ENCODE results near the gene CCR5.

Gene CCR5

DNA sequence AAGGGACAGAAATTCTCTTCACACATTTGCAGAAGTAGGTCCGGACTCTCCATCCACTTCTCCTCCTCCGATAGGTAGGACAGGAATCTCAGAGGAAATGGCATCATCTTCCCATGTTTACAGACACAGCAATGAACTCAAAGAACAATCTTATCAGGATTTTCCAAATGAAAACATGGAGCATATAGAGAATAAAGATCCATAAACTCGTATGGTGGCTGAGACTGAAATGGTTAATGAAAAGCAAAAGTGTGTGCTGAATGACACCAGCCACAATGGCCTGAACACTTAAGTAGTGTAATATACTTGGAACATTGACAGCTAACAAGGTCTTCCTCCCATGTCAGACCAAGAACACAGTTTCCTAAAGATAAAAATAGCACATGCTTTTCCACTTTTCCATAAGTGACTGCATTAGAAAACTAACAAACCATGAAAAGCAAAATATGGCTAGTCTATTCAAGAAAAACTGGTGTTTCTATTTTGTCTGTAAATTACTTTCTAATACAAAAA lies 42.1 kb downstream of the CCR5 start:
- H4K91ac ChIP-seq (ENCODE audit: low read length) = no peak overlapping the region
- no peak overlapping the region for H2BK5ac ChIP-seq (ENCODE audit: low read depth, low read length, poor library complexity, severe bottlenecking)
- no peak overlapping the region for H3K14ac ChIP-seq (ENCODE audit: low read length in 2 of 2)
- H2BK15ac ChIP-seq (ENCODE audit: low read depth, poor library complexity, severe bottlenecking) = no peak overlapping the region
- H3K4me3 ChIP-seq (ENCODE audit: insufficient read depth in 1 of 2, low read depth in 1 of 2, low read length in 2 of 2) = no peak overlapping the region
- peaks cover 2% of the 10 kb centered on the region for H3K4me1 ChIP-seq (ENCODE audit: control insufficient read depth, insufficient read depth, low read depth, low read length)
- no peaks in the 10 kb centered on the region for H3K79me1 ChIP-seq (replicated peaks; ENCODE audit: low read length, poor library complexity, severe bottlenecking)
- H3K23ac ChIP-seq (ENCODE audit: low read length in 2 of 2) = no peak overlapping the region
- no peaks in the 10 kb centered on the region for H3K27me3 ChIP-seq (ENCODE audit: control insufficient read depth in 1 of 2, insufficient read depth in 1 of 2, low read length in 2 of 2)
- H3K9ac ChIP-seq (ENCODE audit: low read length) = no peak overlapping the region
- no peaks in the 10 kb centered on the region for H3K36me3 ChIP-seq (ENCODE audit: control insufficient read depth in 1 of 2, insufficient read depth in 2 of 2, low read depth in 1 of 2, low read length in 2 of 2)
- H2BK12ac ChIP-seq (ENCODE audit: low read length in 2 of 2) = no peak overlapping the region
- WGBS = 45% methylated on average over 3 of the region's 3 CpGs
- H3K4me2 ChIP-seq (ENCODE audit: low read length, poor library complexity, severe bottlenecking) = no peak overlapping the region
- no peak overlapping the region for H2AK5ac ChIP-seq (ENCODE audit: low read length, severe bottlenecking)
- H3K18ac ChIP-seq (ENCODE audit: low read depth in 1 of 2, low read length in 2 of 2) = no peak overlapping the region
- no peak overlapping the region for H3K27ac ChIP-seq (ENCODE audit: low read length, poor library complexity, severe bottlenecking)
- H4K8ac ChIP-seq (ENCODE audit: low read length) = no peak overlapping the region
- H3K4ac ChIP-seq (ENCODE audit: low read depth in 1 of 2, low read length in 2 of 2) = no peak overlapping the region
- H2AFZ ChIP-seq (ENCODE audit: low read depth, low read length) = no peak overlapping the region
- DNase-seq = no peak
- no peak overlapping the region for H2BK120ac ChIP-seq (ENCODE audit: low read depth, low read length)
- no peaks in the 10 kb centered on the region for H3K9me3 ChIP-seq (ENCODE audit: control insufficient read depth, low read length)

DNA sequence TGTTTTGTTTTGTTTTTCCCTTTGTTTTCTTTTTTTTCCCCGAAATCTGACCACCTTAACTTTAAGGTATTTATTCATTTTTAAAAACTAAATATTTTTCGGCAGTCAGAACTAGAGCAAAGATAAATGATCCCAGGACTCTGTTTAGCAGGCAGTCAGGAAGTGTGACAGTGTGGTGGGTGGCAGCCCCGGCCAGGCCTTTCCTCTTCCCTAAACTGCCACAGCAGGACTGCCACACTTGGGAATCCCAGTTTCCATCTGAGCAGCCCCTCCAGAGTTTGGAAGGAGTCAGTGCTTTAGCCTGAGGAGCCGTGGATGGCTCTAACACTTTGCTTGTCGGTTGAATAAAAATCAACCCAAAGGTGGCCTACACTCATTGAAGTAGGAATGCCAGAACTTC lies 43.2 kb downstream of the CCR5 start:
- Histone ChIP-seq H2BK12ac (ENCODE audit: low read length in 2 of 2) (no peak overlapping the region), H4K8ac (ENCODE audit: low read length) (no peak overlapping the region), H3K4me1 (ENCODE audit: control insufficient read depth, insufficient read depth, low read depth, low read length) (no peaks in the 10 kb centered on the region), H3K27ac (ENCODE audit: low read length, poor library complexity, severe bottlenecking) (no peak overlapping the region), H3K9ac (ENCODE audit: low read length) (no peak overlapping the region), H3K27me3 (ENCODE audit: control insufficient read depth in 1 of 2, insufficient read depth in 1 of 2, low read length in 2 of 2) (no peaks in the 10 kb centered on the region), H2BK15ac (ENCODE audit: low read depth, poor library complexity, severe bottlenecking) (no peak overlapping the region), H3K18ac (ENCODE audit: low read depth in 1 of 2, low read length in 2 of 2) (no peak overlapping the region), H2BK5ac (ENCODE audit: low read depth, low read length, poor library complexity, severe bottlenecking) (no peak overlapping the region), H4K91ac (ENCODE audit: low read length) (no peak overlapping the region), H3K9me3 (ENCODE audit: control insufficient read depth, low read length) (no peaks in the 10 kb centered on the region), H2BK120ac (ENCODE audit: low read depth, low read length) (no peak overlapping the region), H3K36me3 (ENCODE audit: control insufficient read depth in 1 of 2, insufficient read depth in 2 of 2, low read depth in 1 of 2, low read length in 2 of 2) (no peaks in the 10 kb centered on the region), H2AFZ (ENCODE audit: low read depth, low read length) (no peak overlapping the region), H3K4me3 (ENCODE audit: insufficient read depth in 1 of 2, low read depth in 1 of 2, low read length in 2 of 2) (no peak overlapping the region), H3K4ac (ENCODE audit: low read depth in 1 of 2, low read length in 2 of 2) (no peak overlapping the region), H3K14ac (ENCODE audit: low read length in 2 of 2) (no peak overlapping the region), H3K4me2 (ENCODE audit: low read length, poor library complexity, severe bottlenecking) (no peak overlapping the region), H3K79me1 (replicated peaks; ENCODE audit: low read length, poor library complexity, severe bottlenecking) (no peaks in the 10 kb centered on the region), H2AK5ac (ENCODE audit: low read length, severe bottlenecking) (no peak overlapping the region), H3K23ac (ENCODE audit: low read length in 2 of 2) (no peak overlapping the region)
- 82% methylated on average over 4 of the region's 5 CpGs for WGBS
- no peak for DNase-seq

DNA sequence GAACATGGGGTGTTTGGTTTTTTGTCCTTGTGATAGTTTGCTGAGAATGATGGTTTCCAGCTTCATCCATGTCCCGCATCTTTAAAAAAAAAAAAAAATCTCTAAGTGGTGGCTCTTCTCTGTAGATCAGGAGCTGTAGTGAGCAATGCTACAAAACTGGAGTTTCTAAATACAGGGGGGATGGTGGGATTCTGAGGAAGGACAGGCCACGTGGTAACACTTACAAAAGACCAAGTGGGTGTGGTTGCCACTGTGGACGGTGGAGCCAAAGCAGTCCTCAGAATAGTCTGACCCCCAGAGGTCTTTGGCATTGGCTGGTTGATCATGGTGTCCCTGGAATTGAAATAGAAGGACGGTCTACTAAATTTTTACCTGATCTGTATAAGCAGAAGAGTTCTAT lies 44.0 kb downstream of the CCR5 start:
- no peak overlapping the region for H3K27ac ChIP-seq (ENCODE audit: low read length, poor library complexity, severe bottlenecking)
- no peak overlapping the region for H2BK5ac ChIP-seq (ENCODE audit: low read depth, low read length, poor library complexity, severe bottlenecking)
- H3K79me1 ChIP-seq (replicated peaks; ENCODE audit: low read length, poor library complexity, severe bottlenecking) = no peaks in the 10 kb centered on the region
- H4K8ac ChIP-seq (ENCODE audit: low read length) = no peak overlapping the region
- no peak overlapping the region for H2AFZ ChIP-seq (ENCODE audit: low read depth, low read length)
- H3K4me2 ChIP-seq (ENCODE audit: low read length, poor library complexity, severe bottlenecking) = no peak overlapping the region
- H3K4me3 ChIP-seq (ENCODE audit: insufficient read depth in 1 of 2, low read depth in 1 of 2, low read length in 2 of 2) = no peak overlapping the region
- no peak overlapping the region for H2BK120ac ChIP-seq (ENCODE audit: low read depth, low read length)
- no peak for DNase-seq
- H3K18ac ChIP-seq (ENCODE audit: low read depth in 1 of 2, low read length in 2 of 2) = no peak overlapping the region
- no peak overlapping the region for H3K23ac ChIP-seq (ENCODE audit: low read length in 2 of 2)
- H3K9ac ChIP-seq (ENCODE audit: low read length) = no peak overlapping the region
- H2AK5ac ChIP-seq (ENCODE audit: low read length, severe bottlenecking) = no peak overlapping the region
- H2BK12ac ChIP-seq (ENCODE audit: low read length in 2 of 2) = no peak overlapping the region
- no peak overlapping the region for H4K91ac ChIP-seq (ENCODE audit: low read length)
- H3K9me3 ChIP-seq (ENCODE audit: control insufficient read depth, low read length) = no peaks in the 10 kb centered on the region
- H3K36me3 ChIP-seq (ENCODE audit: control insufficient read depth in 1 of 2, insufficient read depth in 2 of 2, low read depth in 1 of 2, low read length in 2 of 2) = no peaks in the 10 kb centered on the region
- H3K27me3 ChIP-seq (ENCODE audit: control insufficient read depth in 1 of 2, insufficient read depth in 1 of 2, low read length in 2 of 2) = no peaks in the 10 kb centered on the region
- H2BK15ac ChIP-seq (ENCODE audit: low read depth, poor library complexity, severe bottlenecking) = no peak overlapping the region
- no peak overlapping the region for H3K14ac ChIP-seq (ENCODE audit: low read length in 2 of 2)
- H3K4me1 ChIP-seq (ENCODE audit: control insufficient read depth, insufficient read depth, low read depth, low read length) = no peaks in the 10 kb centered on the region
- H3K4ac ChIP-seq (ENCODE audit: low read depth in 1 of 2, low read length in 2 of 2) = no peak overlapping the region
- WGBS = 83% methylated on average over 4 of the region's 4 CpGs

DNA sequence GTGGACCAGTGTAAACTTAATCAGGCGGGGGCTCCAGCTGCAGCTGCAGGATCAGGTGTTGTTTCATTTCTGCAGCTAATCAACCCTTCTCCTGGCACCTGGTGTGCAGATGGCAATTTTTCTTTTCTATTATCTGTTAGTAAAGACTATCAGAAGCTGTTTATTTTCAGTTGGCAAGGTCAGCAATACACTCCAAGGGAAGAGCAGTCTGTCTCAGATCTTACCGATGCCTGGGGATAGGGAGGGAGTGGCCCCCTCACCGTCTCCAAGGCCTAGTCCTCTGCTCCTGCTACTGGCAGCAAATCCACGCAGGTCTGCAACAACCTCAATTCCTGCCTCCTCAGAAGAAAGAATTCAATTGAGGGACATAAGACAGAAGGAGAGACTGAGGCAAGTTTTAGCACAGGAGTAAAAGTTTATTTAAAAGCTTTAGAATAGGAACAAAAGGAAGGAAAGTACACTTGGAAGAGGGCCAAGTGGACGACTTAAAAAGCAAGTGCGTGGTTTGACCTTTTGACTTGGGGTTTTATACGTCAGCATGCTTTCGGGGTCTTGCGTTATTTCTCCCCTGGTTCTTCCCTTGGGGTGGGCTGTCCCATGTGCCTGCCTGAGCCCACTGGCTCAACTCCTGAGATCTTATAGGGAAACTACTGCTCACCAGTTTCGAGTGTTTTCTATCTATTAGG lies 45.5 kb downstream of the CCR5 start:
- no peak overlapping the region for H3K23ac ChIP-seq (ENCODE audit: low read length in 2 of 2)
- H4K91ac ChIP-seq (ENCODE audit: low read length) = no peak overlapping the region
- H3K79me1 ChIP-seq (replicated peaks; ENCODE audit: low read length, poor library complexity, severe bottlenecking) = no peaks in the 10 kb centered on the region
- 75% methylated on average over 9 of the region's 10 CpGs for WGBS
- H2BK12ac ChIP-seq (ENCODE audit: low read length in 2 of 2) = no peak overlapping the region
- H2BK120ac ChIP-seq (ENCODE audit: low read depth, low read length) = no peak overlapping the region
- no peaks in the 10 kb centered on the region for H3K9me3 ChIP-seq (ENCODE audit: control insufficient read depth, low read length)
- H2AK5ac ChIP-seq (ENCODE audit: low read length, severe bottlenecking) = no peak overlapping the region
- H2AFZ ChIP-seq (ENCODE audit: low read depth, low read length) = no peak overlapping the region
- H3K4me2 ChIP-seq (ENCODE audit: low read length, poor library complexity, severe bottlenecking) = no peak overlapping the region
- H3K27me3 ChIP-seq (ENCODE audit: control insufficient read depth in 1 of 2, insufficient read depth in 1 of 2, low read length in 2 of 2) = no peaks in the 10 kb centered on the region
- H3K36me3 ChIP-seq (ENCODE audit: control insufficient read depth in 1 of 2, insufficient read depth in 2 of 2, low read depth in 1 of 2, low read length in 2 of 2) = no peaks in the 10 kb centered on the region
- H3K4ac ChIP-seq (ENCODE audit: low read depth in 1 of 2, low read length in 2 of 2) = no peak overlapping the region
- H3K27ac ChIP-seq (ENCODE audit: low read length, poor library complexity, severe bottlenecking) = no peak overlapping the region
- no peak overlapping the region for H3K14ac ChIP-seq (ENCODE audit: low read length in 2 of 2)
- no peak overlapping the region for H2BK15ac ChIP-seq (ENCODE audit: low read depth, poor library complexity, severe bottlenecking)
- H3K4me3 ChIP-seq (ENCODE audit: insufficient read depth in 1 of 2, low read depth in 1 of 2, low read length in 2 of 2) = no peak overlapping the region
- H3K18ac ChIP-seq (ENCODE audit: low read depth in 1 of 2, low read length in 2 of 2) = no peak overlapping the region
- no peak overlapping the region for H4K8ac ChIP-seq (ENCODE audit: low read length)
- no peak for DNase-seq
- H3K9ac ChIP-seq (ENCODE audit: low read length) = no peak overlapping the region
- H3K4me1 ChIP-seq (ENCODE audit: control insufficient read depth, insufficient read depth, low read depth, low read length) = no peaks in the 10 kb centered on the region
- H2BK5ac ChIP-seq (ENCODE audit: low read depth, low read length, poor library complexity, severe bottlenecking) = no peak overlapping the region

All from mesenchymal stem cell (in vitro differentiated cells and primary cell).